ENCODE results near the gene LPIN2.

Gene LPIN2

DNA sequence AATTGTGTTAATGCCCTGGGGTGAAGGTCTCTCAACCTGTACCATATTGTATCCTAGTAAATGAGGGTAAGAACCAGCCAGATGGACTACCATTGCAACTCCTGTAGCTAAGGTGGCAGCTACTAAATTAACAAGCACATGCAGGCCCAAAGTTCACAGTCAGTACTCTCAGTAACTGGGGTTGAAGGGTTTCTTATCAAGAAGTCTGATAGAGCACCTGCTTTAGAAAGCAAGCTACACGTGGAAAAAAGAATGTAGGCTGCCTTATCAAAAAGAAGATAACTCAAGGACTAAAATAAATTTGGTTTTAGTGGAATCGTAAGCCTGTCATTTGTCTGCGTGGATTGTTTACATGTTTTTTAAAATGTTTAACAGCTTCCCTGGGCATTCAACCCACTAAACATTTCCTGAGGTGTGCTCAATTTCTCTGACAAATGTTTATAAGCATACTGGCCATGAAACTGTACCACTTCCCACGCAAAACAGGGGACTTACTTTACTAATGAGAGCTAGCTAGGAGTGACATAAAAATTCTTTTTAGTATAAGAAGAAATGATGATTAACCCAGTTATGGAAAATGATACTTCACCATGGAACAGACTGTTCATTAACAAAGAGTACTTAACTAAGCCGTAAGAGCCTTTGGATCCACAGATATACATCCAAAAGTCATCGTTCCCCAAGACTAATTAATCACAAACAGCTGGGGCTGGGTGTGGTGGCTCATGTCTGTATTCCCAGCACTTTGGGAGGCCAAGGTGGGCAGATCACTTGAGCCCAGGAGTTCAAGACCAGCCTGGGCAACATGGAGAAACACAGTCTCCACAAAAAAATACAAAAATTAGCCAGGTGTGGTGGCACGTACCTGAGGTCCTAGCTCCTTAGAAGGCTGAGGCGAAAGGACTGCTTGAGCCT, 36.5 kb downstream of the LPIN2 start:
- Histone ChIP-seq H3K36me3 (no peaks in the 10 kb centered on the region), H3K4me3 (ENCODE audit: low read depth in 1 of 2, low read length in 1 of 2) (no peak overlapping the region), H3K27me3 (no peaks in the 10 kb centered on the region), H3K4me1 (ENCODE audit: control insufficient read depth in 1 of 2, insufficient read depth in 1 of 2, low read depth in 1 of 2, low read length in 1 of 2) (peaks cover 49 to 55% of the 10 kb centered on the region in 2 experiments), H3K27ac (peak overlapping the region; percentile 22), H3K9me3 (no peaks in the 10 kb centered on the region)
- TF ChIP-seq, protein P1, sequence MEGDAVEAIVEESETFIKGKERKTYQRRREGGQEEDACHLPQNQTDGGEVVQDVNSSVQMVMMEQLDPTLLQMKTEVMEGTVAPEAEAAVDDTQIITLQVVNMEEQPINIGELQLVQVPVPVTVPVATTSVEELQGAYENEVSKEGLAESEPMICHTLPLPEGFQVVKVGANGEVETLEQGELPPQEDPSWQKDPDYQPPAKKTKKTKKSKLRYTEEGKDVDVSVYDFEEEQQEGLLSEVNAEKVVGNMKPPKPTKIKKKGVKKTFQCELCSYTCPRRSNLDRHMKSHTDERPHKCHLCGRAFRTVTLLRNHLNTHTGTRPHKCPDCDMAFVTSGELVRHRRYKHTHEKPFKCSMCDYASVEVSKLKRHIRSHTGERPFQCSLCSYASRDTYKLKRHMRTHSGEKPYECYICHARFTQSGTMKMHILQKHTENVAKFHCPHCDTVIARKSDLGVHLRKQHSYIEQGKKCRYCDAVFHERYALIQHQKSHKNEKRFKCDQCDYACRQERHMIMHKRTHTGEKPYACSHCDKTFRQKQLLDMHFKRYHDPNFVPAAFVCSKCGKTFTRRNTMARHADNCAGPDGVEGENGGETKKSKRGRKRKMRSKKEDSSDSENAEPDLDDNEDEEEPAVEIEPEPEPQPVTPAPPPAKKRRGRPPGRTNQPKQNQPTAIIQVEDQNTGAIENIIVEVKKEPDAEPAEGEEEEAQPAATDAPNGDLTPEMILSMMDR (IDR thresholded peaks at IDR 0.05), result no peak

DNA sequence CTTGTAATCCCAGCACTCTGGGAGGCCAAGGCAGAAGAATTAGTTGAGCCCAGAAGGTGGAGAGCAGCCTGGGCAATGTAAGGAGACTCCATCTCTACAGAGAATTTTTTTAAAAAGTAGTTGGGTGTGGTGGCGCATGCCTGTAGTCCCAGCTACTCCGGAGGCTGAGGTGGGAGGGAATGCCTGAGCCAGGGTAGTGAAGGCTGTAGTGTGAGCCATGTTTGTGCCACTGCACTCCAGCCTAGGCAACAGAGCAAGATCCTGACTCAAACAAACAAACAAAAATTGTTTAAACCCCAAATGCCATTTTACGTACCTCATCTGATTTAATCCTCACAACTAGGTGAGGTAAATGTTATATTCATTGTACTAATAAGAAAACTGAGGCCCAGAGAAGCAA, 38.2 kb downstream of the LPIN2 start:
- Histone ChIP-seq H3K36me3 (no peaks in the 10 kb centered on the region), H3K4me3 (ENCODE audit: low read depth in 1 of 2, low read length in 1 of 2) (no peak overlapping the region), H3K9me3 (no peaks in the 10 kb centered on the region), H3K27ac (peak overlapping the region; percentile 33), H3K27me3 (no peaks in the 10 kb centered on the region), H3K4me1 (ENCODE audit: control insufficient read depth in 1 of 2, insufficient read depth in 1 of 2, low read depth in 1 of 2, low read length in 1 of 2) (peaks cover 49 to 55% of the 10 kb centered on the region in 2 experiments)
- TF ChIP-seq, protein P1 (IDR thresholded peaks at IDR 0.05), result no peak

DNA sequence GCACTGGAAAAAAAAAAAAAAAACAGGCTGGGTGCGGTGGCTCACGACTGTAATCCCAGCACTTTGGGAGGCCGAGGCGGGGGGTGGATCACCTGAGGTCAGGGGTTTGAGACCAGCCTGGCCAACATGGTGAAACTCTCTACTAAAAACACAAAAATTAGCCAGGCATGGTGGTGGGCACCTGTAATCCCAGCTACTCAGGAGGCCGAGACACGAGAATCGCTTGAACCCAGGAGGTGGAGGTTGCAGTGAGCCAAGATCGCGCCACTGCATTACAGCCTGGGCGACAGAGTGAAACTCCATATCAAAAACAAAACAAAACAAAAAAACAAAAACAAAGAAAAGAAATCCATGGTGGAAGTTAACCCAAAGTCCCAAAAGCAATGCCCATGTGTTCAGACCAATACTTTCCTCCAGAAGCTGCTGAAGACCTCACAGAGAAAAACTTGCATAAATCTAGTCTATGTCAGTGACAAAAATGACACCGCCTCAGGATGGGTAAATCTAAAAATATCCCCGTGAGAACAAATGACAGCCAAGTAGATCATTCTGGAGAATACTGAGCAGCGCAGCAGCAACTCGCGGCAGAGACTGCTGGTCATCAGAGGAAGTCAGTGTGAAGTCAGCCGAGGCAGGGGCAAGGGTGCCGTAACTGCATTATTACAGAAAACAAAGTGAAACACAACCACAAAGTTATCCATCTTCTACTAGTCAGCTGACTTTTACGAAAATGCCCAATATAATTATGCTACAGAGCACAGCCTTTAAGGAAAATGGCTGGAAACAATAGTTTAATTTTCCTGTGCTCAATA, 41.0 kb downstream of the LPIN2 start:
- Histone ChIP-seq H3K4me1 (ENCODE audit: control insufficient read depth in 1 of 2, insufficient read depth in 1 of 2, low read depth in 1 of 2, low read length in 1 of 2) (peaks cover 45 to 53% of the 10 kb centered on the region in 2 experiments), H3K9me3 (no peaks in the 10 kb centered on the region), H3K27ac (peak overlapping the region; percentile 86), H3K36me3 (no peaks in the 10 kb centered on the region), H3K27me3 (no peaks in the 10 kb centered on the region), H3K4me3 (ENCODE audit: low read depth in 1 of 2, low read length in 1 of 2) (peak overlapping the region; percentile 42 to 43)
- TF ChIP-seq, protein P1 (IDR thresholded peaks at IDR 0.05), result no peak

DNA sequence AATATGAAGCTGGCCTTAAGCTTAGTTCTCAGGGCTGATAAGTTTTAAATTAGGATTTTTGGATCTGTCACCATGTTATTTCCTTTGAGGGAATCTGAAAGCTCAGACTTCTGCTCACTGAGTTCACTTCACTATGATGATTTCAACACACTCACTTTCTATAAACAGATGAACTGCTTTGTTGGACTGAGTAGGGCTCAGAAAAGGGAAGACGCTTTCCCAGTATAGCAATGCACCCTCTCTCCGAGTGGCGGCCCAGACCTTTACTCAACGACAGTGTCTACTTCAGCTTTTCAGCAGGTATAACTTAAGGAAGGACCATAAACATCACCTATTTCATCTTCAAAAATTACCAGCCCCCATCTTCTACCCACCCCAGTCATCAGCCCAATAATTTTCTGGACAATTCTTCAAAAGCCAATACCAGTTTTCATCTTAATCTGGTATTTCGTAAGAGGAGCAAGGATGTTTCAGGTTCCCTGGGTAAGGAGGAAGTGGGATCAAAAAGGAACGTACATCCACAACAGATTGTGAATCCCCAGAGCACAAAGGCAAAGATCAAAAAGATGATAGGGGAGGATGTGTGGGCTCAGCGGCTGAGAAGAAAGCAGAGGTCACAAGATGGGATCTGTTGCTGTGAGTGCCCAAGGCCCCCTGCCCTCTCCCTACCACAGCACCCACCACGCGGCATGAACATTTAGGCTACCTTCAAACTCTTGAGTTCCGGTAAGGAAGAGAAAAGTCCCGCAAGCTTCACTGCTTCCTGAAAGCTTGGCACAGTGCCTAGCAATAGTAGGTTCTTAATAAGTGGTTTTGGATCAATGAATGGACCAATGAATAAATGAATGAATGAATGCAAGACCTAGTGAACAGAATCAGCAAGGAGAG, 41.9 kb downstream of the LPIN2 start:
- Histone ChIP-seq H3K4me1 (ENCODE audit: control insufficient read depth in 1 of 2, insufficient read depth in 1 of 2, low read depth in 1 of 2, low read length in 1 of 2) (peaks cover 45 to 53% of the 10 kb centered on the region in 2 experiments), H3K36me3 (no peaks in the 10 kb centered on the region), H3K27ac (peak overlapping the region; percentile 86), H3K27me3 (no peaks in the 10 kb centered on the region), H3K4me3 (ENCODE audit: low read depth in 1 of 2, low read length in 1 of 2) (peak overlapping the region; percentile 42 to 43), H3K9me3 (no peaks in the 10 kb centered on the region)
- TF ChIP-seq, protein P1 (IDR thresholded peaks at IDR 0.05), result peak; percentile 67

DNA sequence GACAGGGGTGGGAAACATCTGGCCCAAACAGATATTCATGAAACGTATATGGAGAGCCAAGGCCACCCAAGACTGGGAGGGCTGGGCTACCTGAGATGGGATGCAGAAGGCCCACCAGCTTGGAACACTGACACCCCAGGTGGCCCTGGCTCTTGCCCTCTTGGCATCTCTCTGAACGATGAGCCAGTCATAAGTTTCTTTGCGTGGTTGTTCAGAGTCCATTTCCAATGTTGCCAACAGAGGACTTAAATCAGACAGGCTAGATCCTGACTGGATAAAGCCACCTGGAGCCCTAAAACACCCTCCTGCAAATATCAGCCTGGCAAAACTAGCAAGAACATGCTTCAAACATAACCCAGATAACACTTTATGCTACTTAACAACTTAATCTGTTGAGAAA, 42.6 kb downstream of the LPIN2 start:
- H3K4me3 ChIP-seq (ENCODE audit: low read depth in 1 of 2, low read length in 1 of 2), result peak overlapping the region; percentile 4 to 15
- peaks cover 45 to 53% of the 10 kb centered on the region in 2 experiments for H3K4me1 ChIP-seq (ENCODE audit: control insufficient read depth in 1 of 2, insufficient read depth in 1 of 2, low read depth in 1 of 2, low read length in 1 of 2)
- H3K27ac ChIP-seq, result peak overlapping the region; percentile 86

More for the DNA sequence above, 42.6 kb downstream of the LPIN2 start:
- no peaks in the 10 kb centered on the region for H3K9me3 ChIP-seq
- H3K27me3 ChIP-seq, result no peaks in the 10 kb centered on the region
- H3K36me3 ChIP-seq, result no peaks in the 10 kb centered on the region
- TF ChIP-seq, protein P1 (IDR thresholded peaks at IDR 0.05), result no peak
